Measurements from ENCODE around the gene SMARCB1.

Gene SMARCB1

GRCh38 chr22:23762842-23763578, 23.8 kb upstream of the SMARCB1 start, which contains the start of gene C22orf15:
TSS of gene C22orf15 (plus strand) at chr22:23762990. CDS start at chr22:23763307, 317 bp downstream.
- DNase-seq: no peak

GRCh38 chr22:23763579-23763945, 23.2 kb upstream of the SMARCB1 start:
- no peak for DNase-seq

GRCh38 chr22:23763954-23764353, 22.8 kb upstream of the SMARCB1 start:
- DNase-seq: no peak

- no peak for DNase-seq
These were observed 21.6 kb upstream of the SMARCB1 start for GRCh38 chr22:23764899-23765881.

GRCh38 chr22:23767303-23767672, 19.5 kb upstream of the SMARCB1 start:
- DNase-seq: no peak

- peak; percentile 79 for DNase-seq
These were observed 18.9 kb upstream of the SMARCB1 start, which contains the start of gene CHCHD10 for GRCh38 chr22:23767673-23768548. TSS of gene CHCHD10 (minus strand) at chr22:23767972. CDS start at chr22:23767874, 98 bp downstream.

GRCh38 chr22:23769321-23769965, 17.3 kb upstream of the SMARCB1 start:
- DNase-seq: peak; percentile 28

GRCh38 chr22:23772315-23772648, 14.5 kb upstream of the SMARCB1 start:
- DNase-seq: no peak

- DNase-seq: peak; percentile 47
These were observed 13.9 kb upstream of the SMARCB1 start, which contains the start of gene MMP11 for GRCh38 chr22:23772649-23773473. TSS of gene MMP11 (plus strand) at chr22:23772849. CDS start at chr22:23772871, 22 bp downstream.

- no peak for DNase-seq
These were observed 13.2 kb upstream of the SMARCB1 start for GRCh38 chr22:23773483-23774113.

- DNase-seq: no peak
These were observed 12.4 kb upstream of the SMARCB1 start for GRCh38 chr22:23774114-23774921.

GRCh38 chr22:23774922-23775436, 11.8 kb upstream of the SMARCB1 start:
- DNase-seq: no peak

GRCh38 chr22:23775779-23776375, 10.9 kb upstream of the SMARCB1 start:
- no peak for DNase-seq

- peak; percentile 55 for DNase-seq
These were observed 8.8 kb upstream of the SMARCB1 start for GRCh38 chr22:23777776-23778576.

- DNase-seq: no peak
These were observed 8.2 kb upstream of the SMARCB1 start for GRCh38 chr22:23778577-23778900.

- no peak for DNase-seq
These were observed 7.7 kb upstream of the SMARCB1 start for GRCh38 chr22:23779083-23779482.

- no peak for DNase-seq
These were observed 7.0 kb upstream of the SMARCB1 start for GRCh38 chr22:23779731-23780130.

GRCh38 chr22:23780146-23780748, 6.5 kb upstream of the SMARCB1 start:
- no peak for DNase-seq

Measured in COR-L47 (cell line).